SK-N-SH (cell line): ENCODE data around the gene GLI2. TPM values are rescaled to one million over a fixed set of nuclear protein-coding genes. Genes with fewer than 3 reads are reported as not detected.
A peak's percentile ranks its signal among the peaks of the same experiment; 100 is the strongest.

Experiments
- CTCF ChIA-PET: fragments of 300-600, 350-600 bp; formaldehyde crosslinking; extraction: SDS; loops from one replicate; lab custom pipeline; 2021; lab: Yijun Ruan, JAX
- POLR2A ChIA-PET: fragments of 350-600 bp; sonication (Branson Sonifier 250); formaldehyde crosslinking; extraction: SDS; loops from one replicate; lab custom pipeline; 2020; ENCODE audit warnings: antibody characterized with exemption, inconsistent platforms; lab: Yijun Ruan, JAX
- DNase-seq: peaks from one replicate; pipeline ENCODE4 v3.0.0; 2012
- H2AFZ ChIP-seq: fragments of 200-600 bp; sonication (generic); 2 replicates; pipeline ENCODE4 v1.8.1; 2016; ENCODE audit warnings: antibody characterized with exemption, mild to moderate bottlenecking, low read depth
- H3F3A ChIP-seq: fragments of 200-600 bp; sonication (generic); replicated peaks from 2 replicates; pipeline ENCODE3; 2016; ENCODE audit warnings: antibody characterized with exemption, mild to moderate bottlenecking; ENCODE audit not compliant: insufficient read depth
- H3K27ac ChIP-seq, 2 experiments: fragments of 200-500 bp in 1 of 2; fragments of 200-600 bp in 1 of 2; sonication (Bioruptor generic) in 1 of 2; sonication (generic), shearing (Covaris generic) in 1 of 2; 2 replicates each; pipeline versions ENCODE4 v1.5.1 to v1.6.1; 2014 to 2016; ENCODE audit warnings: low read depth in 2 of 2, inconsistent platforms in 1 of 2, low read length in 1 of 2, mild to moderate bottlenecking in 1 of 2, mixed read lengths in 1 of 2
- H3K27me3 ChIP-seq: fragments of 200-600 bp; sonication (generic), shearing (Covaris generic); 2 replicates; pipeline ENCODE4 v1.6.1; 2016; ENCODE audit warnings: mixed run types; ENCODE audit not compliant: insufficient read depth
- H3K36me3 ChIP-seq, 2 experiments: fragments of 200-500 bp in 1 of 2; fragments of 200-600 bp in 1 of 2; sonication (Bioruptor generic) in 1 of 2; sonication (generic) in 1 of 2; replicated peaks in 1 of 2; 2 replicates each; pipeline versions ENCODE3 to v1.5.1; 2014 to 2016; ENCODE audit warnings: low read length in 1 of 2, mild to moderate bottlenecking in 1 of 2; ENCODE audit not compliant: insufficient read depth in 2 of 2, control insufficient read depth in 1 of 2
- H3K4me1 ChIP-seq, 2 experiments: fragments of 200-500 bp in 1 of 2; fragments of 200-600 bp in 1 of 2; sonication (Bioruptor generic) in 1 of 2; sonication (generic), shearing (Covaris generic) in 1 of 2; 2 replicates each; pipeline versions ENCODE4 v1.5.1 to v1.6.1; 2014 to 2016; ENCODE audit warnings: low read depth in 1 of 2, low read length in 1 of 2, mixed run types in 1 of 2; ENCODE audit not compliant: insufficient read depth in 2 of 2, control insufficient read depth in 1 of 2
- H3K4me2 ChIP-seq: fragments of 200-600 bp; sonication (generic), shearing (Covaris generic); 2 replicates; pipeline ENCODE4 v1.6.1; 2017; ENCODE audit warnings: mixed run types
- H3K4me3 ChIP-seq, 2 experiments: fragments of 200-500 bp in 1 of 2; fragments of 200-600 bp in 1 of 2; sonication (Bioruptor generic) in 1 of 2; sonication (generic), shearing (Covaris generic) in 1 of 2; 2 replicates each; pipeline versions ENCODE4 v1.5.1 to v1.8.1; 2014 to 2016; ENCODE audit warnings: low read depth in 2 of 2, inconsistent platforms in 1 of 2, low read length in 1 of 2, mild to moderate bottlenecking in 1 of 2, mixed read lengths in 1 of 2, moderate library complexity in 1 of 2
- H3K79me2 ChIP-seq: fragments of 200-600 bp; sonication (generic); 2 replicates; pipeline ENCODE4 v1.8.1; 2017; ENCODE audit warnings: mild to moderate bottlenecking; ENCODE audit not compliant: insufficient read depth
- H3K9ac ChIP-seq: fragments of 200-600 bp; sonication (generic); 2 replicates; pipeline ENCODE4 v1.6.1; 2017; ENCODE audit warnings: mixed run types
- H3K9me2 ChIP-seq: fragments of 200-600 bp; sonication (generic); 2 replicates; pipeline ENCODE4 v1.6.1; 2017; ENCODE audit warnings: mixed run types
- H3K9me3 ChIP-seq: fragments of 200-600 bp; sonication (generic); 2 replicates; pipeline ENCODE4 v1.6.1; 2017; ENCODE audit warnings: mixed run types, mild to moderate bottlenecking, moderate library complexity
- H4K20me1 ChIP-seq: fragments of 200-600 bp; sonication (generic); 2 replicates; pipeline ENCODE4 v1.6.1; 2017; ENCODE audit warnings: mild to moderate bottlenecking, mixed run types; ENCODE audit not compliant: insufficient read depth
- CTCF ChIP-seq: fragments of 200-600 bp; sonication (generic); IDR thresholded peaks from 2 replicates; pipeline ENCODE4 v1.6.1; 2017; ENCODE audit warnings: antibody characterized with exemption, mild to moderate bottlenecking, moderate library complexity
- EP300 ChIP-seq, 2 experiments: IDR thresholded peaks; 2 replicates each; pipeline versions ENCODE4 v1.4.0 to v1.6.1; 2012; ENCODE audit warnings: borderline replicate concordance in 1 of 2, low read depth in 1 of 2, low read length in 1 of 2
- FOXM1 ChIP-seq: IDR thresholded peaks from 2 replicates; pipeline ENCODE4 v1.4.0; 2012; ENCODE audit warnings: low read depth, mild to moderate bottlenecking
- GABPA ChIP-seq: IDR thresholded peaks from 2 replicates; pipeline ENCODE4 v1.4.0; 2012; ENCODE audit warnings: low read depth, mild to moderate bottlenecking
- GATA2 ChIP-seq: sonication (generic); formaldehyde crosslinking; IDR thresholded peaks from 2 replicates; pipeline ENCODE4 v1.5.0; 2020; ENCODE audit warnings: mild to moderate bottlenecking, missing genetic modification reagents
- MAX ChIP-seq: IDR thresholded peaks from 2 replicates; pipeline ENCODE4 v1.4.0; 2012; ENCODE audit warnings: low read depth
- MEF2A ChIP-seq: IDR thresholded peaks from 2 replicates; pipeline ENCODE4 v1.4.0; 2012; ENCODE audit warnings: low read depth, borderline replicate concordance
- PBX3 ChIP-seq: IDR thresholded peaks from 2 replicates; pipeline ENCODE4; 2012
- RAD21 ChIP-seq: IDR thresholded peaks from 2 replicates; pipeline ENCODE4 v1.6.1; 2012; ENCODE audit warnings: mild to moderate bottlenecking, low read length
- REST ChIP-seq: IDR thresholded peaks from 2 replicates; pipeline ENCODE4 v1.6.1; 2012; ENCODE audit warnings: mild to moderate bottlenecking, low read depth, low read length, moderate library complexity
- RFX5 ChIP-seq: IDR thresholded peaks from 2 replicates; pipeline ENCODE4 v1.6.1; 2012; ENCODE audit warnings: mild to moderate bottlenecking, improper control_type of control experiment, low read length
- TAF1 ChIP-seq: IDR thresholded peaks from 2 replicates; pipeline ENCODE4 v1.6.1; 2012; ENCODE audit warnings: low read depth, mild to moderate bottlenecking, low read length, moderate library complexity, borderline replicate concordance
- TEAD4 ChIP-seq: IDR thresholded peaks from 2 replicates; pipeline ENCODE4 v1.4.0; 2012; ENCODE audit warnings: mild to moderate bottlenecking, borderline replicate concordance; ENCODE audit not compliant: insufficient read depth
- USF1 ChIP-seq: IDR thresholded peaks from 2 replicates; pipeline ENCODE4 v1.4.0; 2012; ENCODE audit warnings: low read depth, borderline replicate concordance
- USF2 ChIP-seq: fragments of 150-350 bp; IDR thresholded peaks from 2 replicates; pipeline ENCODE4 v1.6.1; 2017; ENCODE audit warnings: antibody characterized with exemption, low read length, low read depth, borderline replicate concordance
- WGBS: methylation state at CpG from one replicate; pipeline ENCODE4 v1.1.6; 2017; ENCODE audit warnings: low lambda C conversion rate; 5-methylcytosine and 5-hydroxymethylcytosine counted together
- polyA plus RNA-seq, 3 experiments: library from polyadenylated mRNA; depleted of rRNA; stranded (reverse); fragments of >200 nt; gene quantifications; 2 replicates each; pipeline ENCODE4 v1.2.3, GENCODE V29; 2012

The GLI2 gene
- polyA plus RNA-seq, 1 of the 3 experiments (the other 2 are of a cell fraction), result 3.4 TPM

GRCh38 chr2:120738117-120738516 is 2.4 kb downstream of the GLI2 start (continued):
- TF ChIP-seq CTCF, result no peak
- no peak for TF ChIP-seq TAF1
- TF ChIP-seq USF2, result no peak
- TF ChIP-seq USF1, result no peak
- TF ChIP-seq GABPA, result no peak
- no peak for TF ChIP-seq PBX3

- 0 out of 2 replicates have a peak overlapping the region, but pooled peaks have one; percentile 95 for H3K4me2 ChIP-seq
- WGBS, result 84% methylated on average over 7 of the region's 10 CpGs
- H3K4me1 ChIP-seq, result peaks cover 11 to 28% of the 10 kb centered on the region in 2 experiments; a peak in 3 of 4 replicates
- ChIA-PET POLR2A (no interaction called here), CTCF (interaction anchor here (0.6 to 4.0 kb wide), 5 partner anchors 14 to 341 kb away, joined by 3 to 18 read pairs (median 7); no protein-coding TSS in a partner anchor)
- peaks cover 79% of the 10 kb centered on the region for H3K79me2 ChIP-seq
- no peak overlapping the region for H3K9ac ChIP-seq
- H4K20me1 ChIP-seq, result peaks cover 28% of the 10 kb centered on the region
- no peaks in the 10 kb centered on the region for H3K9me3 ChIP-seq
- no peak overlapping the region for H3K4me3 ChIP-seq
- no peak overlapping the region for H2AFZ ChIP-seq
- TF ChIP-seq MAX (no peak), TEAD4 (no peak), CTCF (no peak), REST (no peak), RAD21 (no peak), EP300 (IDR thresholded peaks at IDR 0.05; ENCODE audit: borderline replicate concordance in 1 of 2, low read depth in 1 of 2, low read length in 1 of 2) (no peak), FOXM1 (no peak), GABPA (no peak), RFX5 (no peak), GATA2 (CRISPR knock-in tag) (no peak), MEF2A (no peak)
- no peak for DNase-seq
- peaks cover 6% of the 10 kb centered on the region for H3F3A ChIP-seq
- H3K27me3 ChIP-seq, result no peaks in the 10 kb centered on the region
- H3K36me3 ChIP-seq, result no peaks in the 10 kb centered on the region
- H3K9me2 ChIP-seq, result no peaks in the 10 kb centered on the region
- H3K27ac ChIP-seq, result no peak overlapping the region
Observed at GRCh38 chr2:120738786-120739437, 3.2 kb downstream of the GLI2 start.
